22Rv1 (cell line): Measurements from ENCODE around the gene COG5.

Experiments used
- ZFX ChIP-seq: fragments of 450-650 bp; IDR thresholded peaks from 2 replicates; pipeline ENCODE4 v1.6.1; 2017; ENCODE audit warnings: antibody characterized with exemption, borderline replicate concordance
- TF ChIP-seq, protein P1 (sequence below): fragments of 450-650 bp; IDR thresholded peaks from 2 replicates; pipeline ENCODE4 v1.5.1; 2017; ENCODE audit warnings: mild to moderate bottlenecking

DNA sequence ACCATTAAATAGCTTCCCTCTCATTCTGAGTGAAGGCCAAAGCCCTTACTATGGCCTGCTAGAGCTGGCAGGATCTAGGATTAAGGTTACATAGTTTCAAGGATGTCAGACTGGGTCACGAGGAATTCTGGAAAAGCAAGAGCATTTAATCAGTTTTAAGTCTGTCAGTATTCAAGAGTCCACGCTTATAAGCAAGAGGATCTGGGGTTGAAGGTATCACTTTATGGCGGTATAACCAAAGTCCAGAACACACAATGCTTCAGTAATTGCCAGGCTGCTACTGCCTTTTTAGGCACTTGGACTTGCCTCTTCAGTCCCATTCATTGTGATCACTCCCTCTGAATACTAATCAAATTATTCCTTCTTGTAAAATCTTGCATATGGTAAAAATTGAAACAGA is 293.9 kb downstream of the COG5 start:
- TF ChIP-seq, protein P1, sequence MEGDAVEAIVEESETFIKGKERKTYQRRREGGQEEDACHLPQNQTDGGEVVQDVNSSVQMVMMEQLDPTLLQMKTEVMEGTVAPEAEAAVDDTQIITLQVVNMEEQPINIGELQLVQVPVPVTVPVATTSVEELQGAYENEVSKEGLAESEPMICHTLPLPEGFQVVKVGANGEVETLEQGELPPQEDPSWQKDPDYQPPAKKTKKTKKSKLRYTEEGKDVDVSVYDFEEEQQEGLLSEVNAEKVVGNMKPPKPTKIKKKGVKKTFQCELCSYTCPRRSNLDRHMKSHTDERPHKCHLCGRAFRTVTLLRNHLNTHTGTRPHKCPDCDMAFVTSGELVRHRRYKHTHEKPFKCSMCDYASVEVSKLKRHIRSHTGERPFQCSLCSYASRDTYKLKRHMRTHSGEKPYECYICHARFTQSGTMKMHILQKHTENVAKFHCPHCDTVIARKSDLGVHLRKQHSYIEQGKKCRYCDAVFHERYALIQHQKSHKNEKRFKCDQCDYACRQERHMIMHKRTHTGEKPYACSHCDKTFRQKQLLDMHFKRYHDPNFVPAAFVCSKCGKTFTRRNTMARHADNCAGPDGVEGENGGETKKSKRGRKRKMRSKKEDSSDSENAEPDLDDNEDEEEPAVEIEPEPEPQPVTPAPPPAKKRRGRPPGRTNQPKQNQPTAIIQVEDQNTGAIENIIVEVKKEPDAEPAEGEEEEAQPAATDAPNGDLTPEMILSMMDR = no peak
- TF ChIP-seq ZFX = no peak
